ENCODE measurements around the gene CNGA2.

The CNGA2 gene

DNA sequence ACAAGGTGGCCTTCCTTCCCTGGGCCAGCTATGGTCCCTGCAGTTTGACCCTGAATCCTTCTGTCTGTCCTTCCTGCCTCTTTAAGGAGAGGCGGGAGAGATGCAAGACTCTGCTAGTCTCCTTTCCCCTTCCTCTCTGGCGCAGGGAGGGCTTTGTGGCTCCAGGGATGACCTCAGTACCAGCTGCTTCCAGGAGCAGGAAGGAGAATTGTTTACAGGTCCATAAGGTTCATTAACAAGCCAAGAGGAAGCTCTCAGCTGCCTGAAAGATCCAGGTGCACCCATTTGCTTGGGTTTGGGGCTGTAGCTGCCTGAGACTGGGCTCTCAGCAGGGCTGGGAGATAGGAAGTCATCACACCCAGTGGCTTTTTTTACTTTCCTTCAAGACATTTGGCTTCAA, 22.8 kb upstream of the CNGA2 start:
- no peak for DNase-seq (ENCODE audit: low read depth in 2 of 2)

- no peak for DNase-seq (ENCODE audit: low read depth in 2 of 2)
These were observed 22.3 kb upstream of the CNGA2 start for GRCh38 chrX:151712253-151712652.

GRCh38 chrX:151713849-151714248, 20.7 kb upstream of the CNGA2 start:
- DNase-seq (ENCODE audit: low read depth in 2 of 2): peak in 1 of 2 donors; percentile 8

- no peak for DNase-seq (ENCODE audit: low read depth in 2 of 2)
These were observed 20.2 kb upstream of the CNGA2 start for GRCh38 chrX:151714362-151714761.

GRCh38 chrX:151715752-151716151, 18.8 kb upstream of the CNGA2 start, which contains the start of gene FATE1:
FATE1 (plus strand) TSS chrX:151716035; CDS start chrX:151716120, 85 bp downstream.
- no peak for DNase-seq (ENCODE audit: low read depth in 2 of 2)

- DNase-seq (ENCODE audit: low read depth in 2 of 2): no peak
These were observed 12.2 kb upstream of the CNGA2 start for GRCh38 chrX:151722241-151722846.

GRCh38 chrX:151723156-151723760, 11.3 kb upstream of the CNGA2 start:
- DNase-seq (ENCODE audit: low read depth in 2 of 2): no peak

DNA sequence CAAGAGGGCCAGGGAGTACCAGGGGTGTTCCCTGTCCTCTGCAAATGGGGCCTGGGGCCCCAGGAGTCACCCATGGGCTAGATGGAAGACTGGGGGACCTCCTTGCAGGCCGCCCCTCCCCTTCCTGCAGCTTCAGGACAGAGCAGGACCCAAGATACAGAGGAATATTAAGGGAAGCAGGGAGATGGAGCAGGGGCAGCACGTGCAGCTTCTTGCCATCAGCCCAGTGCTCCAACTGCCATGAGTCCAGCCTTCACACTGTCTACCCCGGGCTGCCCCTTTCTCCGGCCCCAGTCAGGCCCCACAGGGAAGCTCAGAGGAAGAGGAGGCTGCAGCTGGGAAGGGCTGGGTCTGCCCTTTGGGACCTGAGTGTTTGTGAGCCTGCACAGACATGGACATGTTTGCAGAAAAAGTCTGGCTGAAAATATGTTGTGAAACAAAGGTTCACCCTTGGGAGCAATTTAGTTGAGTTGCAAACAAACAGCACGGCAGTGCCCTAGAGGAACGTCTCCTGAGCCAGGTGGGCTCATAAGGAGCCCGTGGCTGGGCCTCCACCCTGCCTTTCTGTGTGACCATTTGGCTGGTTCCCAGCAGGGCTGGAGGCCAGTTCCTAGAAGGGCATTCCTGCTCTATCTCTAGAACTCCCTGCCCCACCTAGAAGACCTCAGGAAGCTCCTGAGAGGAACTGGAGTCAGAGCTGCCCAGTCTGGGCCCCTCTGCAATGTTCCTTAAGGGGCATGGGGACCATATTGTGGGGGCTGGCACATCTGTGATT, 9.8 kb upstream of the CNGA2 start:
- no peak for DNase-seq (ENCODE audit: low read depth in 2 of 2)

DNA sequence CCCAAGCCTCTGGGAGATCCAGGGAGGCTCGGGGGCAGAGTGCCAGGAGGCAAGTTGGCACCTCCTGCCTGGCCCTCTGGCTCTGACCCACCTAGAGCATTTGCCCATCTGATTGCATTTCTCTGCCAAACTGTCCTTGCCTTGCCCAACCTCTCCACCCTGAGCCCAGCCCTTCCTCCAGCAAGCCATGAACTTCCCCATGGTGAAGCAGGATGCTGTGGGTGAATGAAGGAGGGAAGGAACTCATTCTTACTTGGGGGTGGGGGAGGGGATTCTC, 9.3 kb upstream of the CNGA2 start:
- no peak for DNase-seq (ENCODE audit: low read depth in 2 of 2)

DNA sequence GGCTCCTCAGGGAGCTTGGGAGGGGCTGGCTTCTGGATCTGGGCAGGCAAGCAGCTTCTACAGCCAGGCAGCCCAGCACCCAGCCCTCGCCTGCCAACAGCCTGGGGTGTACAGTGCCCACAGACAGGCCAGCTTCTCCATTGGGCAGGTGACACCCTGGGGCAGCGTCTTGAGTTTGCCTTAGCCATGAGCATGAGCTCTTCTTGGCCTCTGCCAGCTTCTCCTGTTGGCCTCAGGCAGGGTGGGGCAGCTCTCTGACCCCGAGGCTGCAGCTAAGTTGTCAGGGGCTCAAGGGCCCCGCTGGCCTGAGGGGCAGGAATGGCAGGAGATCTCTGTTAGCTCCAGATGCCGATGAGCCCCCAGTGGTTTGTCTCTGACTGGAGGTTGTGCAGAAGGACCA, 7.8 kb upstream of the CNGA2 start:
- no peak for DNase-seq (ENCODE audit: low read depth in 2 of 2)

DNA sequence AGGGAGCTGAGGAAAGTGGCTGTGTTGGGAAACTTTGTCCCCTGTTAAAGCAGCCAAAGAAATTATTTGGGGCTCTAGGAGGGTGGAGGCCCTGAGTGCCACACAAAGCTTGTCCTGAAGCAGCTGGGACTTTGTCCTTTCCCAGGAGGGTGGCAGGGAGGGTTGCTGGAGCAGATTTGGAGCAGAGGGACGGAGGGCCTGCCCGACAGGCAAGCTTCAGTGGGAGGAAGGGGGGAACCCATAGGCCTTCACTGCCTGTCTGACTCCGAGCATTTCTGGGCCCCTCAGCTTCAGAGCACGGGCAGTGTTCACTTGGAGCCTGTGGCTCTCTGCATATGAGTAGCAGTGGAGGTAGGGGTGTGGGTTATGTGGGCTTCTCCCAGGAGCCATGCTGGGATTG, 7.2 kb upstream of the CNGA2 start:
- DNase-seq (ENCODE audit: low read depth in 2 of 2): no peak

- DNase-seq (ENCODE audit: low read depth in 2 of 2): no peak
These were observed 5.4 kb upstream of the CNGA2 start for GRCh38 chrX:151729056-151729725.

DNA sequence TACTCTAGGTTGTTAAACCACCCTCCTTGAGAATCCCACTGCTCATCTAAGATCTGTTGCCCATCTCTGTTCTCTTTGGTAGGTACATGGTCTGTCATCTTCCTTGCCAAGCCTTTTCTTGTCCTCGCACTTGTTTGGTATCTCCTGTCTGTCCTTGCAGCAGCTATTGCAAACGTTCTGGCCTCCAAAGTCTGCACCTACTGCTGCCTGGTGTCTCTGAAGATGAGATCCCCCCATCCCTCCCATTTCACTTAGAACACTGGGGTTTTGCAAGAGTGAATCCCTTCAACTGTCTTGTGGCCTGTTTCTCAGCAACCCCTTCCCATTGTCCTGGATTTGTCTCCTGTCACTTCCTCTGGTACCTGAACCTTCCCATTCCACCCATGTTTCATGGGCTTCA, 673 bp downstream of the CNGA2 start:
- DNase-seq (ENCODE audit: low read depth in 2 of 2): no peak

GRCh38 chrX:151736685-151737084, 2.1 kb downstream of the CNGA2 start:
- no peak for DNase-seq (ENCODE audit: low read depth in 2 of 2)

DNA sequence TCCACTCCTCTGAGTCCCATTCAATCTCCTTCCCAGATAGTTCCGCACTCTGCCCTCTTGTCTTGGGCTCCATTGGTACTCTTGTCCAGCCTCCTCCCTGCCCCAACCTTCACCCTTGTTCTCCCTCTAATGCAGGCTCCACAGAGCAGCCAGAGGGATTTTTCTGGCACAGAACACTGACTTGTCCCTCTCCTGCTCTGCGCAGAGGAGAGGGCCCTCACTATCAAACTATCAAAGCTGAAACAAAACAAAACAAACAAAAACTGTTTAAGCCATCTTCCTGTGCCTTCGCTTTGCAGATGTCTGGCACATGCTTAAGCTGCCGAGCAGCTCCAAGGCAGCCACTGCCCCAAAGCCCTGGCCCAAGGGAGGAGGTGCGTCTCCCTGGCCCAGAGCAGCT, 2.9 kb downstream of the CNGA2 start:
- no peak for DNase-seq (ENCODE audit: low read depth in 2 of 2)

GRCh38 chrX:151738751-151739150, 4.2 kb downstream of the CNGA2 start:
- DNase-seq (ENCODE audit: low read depth in 2 of 2): no peak

- DNase-seq (ENCODE audit: low read depth in 2 of 2): no peak
These were observed 7.1 kb downstream of the CNGA2 start for GRCh38 chrX:151741606-151742005.

DNA sequence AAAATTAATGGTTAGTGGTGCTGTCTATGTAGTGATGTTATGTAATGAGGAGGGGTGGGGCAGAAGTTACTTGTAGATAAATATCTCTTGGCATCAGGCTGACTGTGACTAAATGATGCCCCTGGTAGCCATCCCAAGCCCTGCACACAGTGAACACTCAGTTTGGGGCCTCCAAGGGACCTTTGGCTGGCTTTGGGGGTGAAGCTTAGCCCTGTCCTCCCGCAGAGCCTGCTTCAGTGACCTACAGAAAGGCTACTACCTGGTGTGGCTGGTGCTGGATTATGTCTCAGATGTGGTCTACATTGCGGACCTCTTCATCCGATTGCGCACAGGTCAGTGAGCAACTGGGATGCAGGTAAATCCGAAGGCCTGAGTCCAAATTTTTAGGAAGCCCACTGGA, 7.8 kb downstream of the CNGA2 start:
- no peak for DNase-seq (ENCODE audit: low read depth in 2 of 2)

- DNase-seq (ENCODE audit: low read depth in 2 of 2): no peak
These were observed 9.3 kb downstream of the CNGA2 start for GRCh38 chrX:151743651-151744470.

DNA sequence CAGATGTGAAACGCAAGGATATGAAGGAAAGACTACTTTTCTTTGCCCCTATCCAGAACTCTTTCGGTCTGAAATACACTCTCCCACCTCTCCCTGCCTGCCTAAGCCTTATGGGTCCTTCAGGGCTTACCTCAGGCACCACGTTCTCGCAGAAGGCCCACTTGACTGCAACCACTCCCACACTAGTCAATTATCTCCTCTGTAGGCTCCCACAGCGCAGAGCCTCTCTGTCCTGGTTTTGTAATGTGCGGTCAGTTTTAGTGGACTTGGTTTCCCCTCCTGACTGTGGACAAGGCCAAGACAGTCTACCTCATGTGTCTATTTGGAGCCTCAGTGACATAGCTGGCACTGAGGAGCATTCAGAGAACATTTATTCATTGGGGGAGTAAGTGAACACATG, 11.1 kb downstream of the CNGA2 start:
- no peak for DNase-seq (ENCODE audit: low read depth in 2 of 2)

- DNase-seq (ENCODE audit: low read depth in 2 of 2): no peak
These were observed 12.0 kb downstream of the CNGA2 start for GRCh38 chrX:151746502-151746901.

GRCh38 chrX:151750511-151750910, 16.0 kb downstream of the CNGA2 start:
- DNase-seq (ENCODE audit: low read depth in 2 of 2): no peak

Measured in stimulated activated CD8-positive, alpha-beta memory T cell treated with anti-CD3 and anti-CD28 coated beads, Interleukin-2, amount 100 ng/mL, for 48 hours (primary cell).